Measurements from ENCODE around the gene FHIT.

The FHIT gene

DNA sequence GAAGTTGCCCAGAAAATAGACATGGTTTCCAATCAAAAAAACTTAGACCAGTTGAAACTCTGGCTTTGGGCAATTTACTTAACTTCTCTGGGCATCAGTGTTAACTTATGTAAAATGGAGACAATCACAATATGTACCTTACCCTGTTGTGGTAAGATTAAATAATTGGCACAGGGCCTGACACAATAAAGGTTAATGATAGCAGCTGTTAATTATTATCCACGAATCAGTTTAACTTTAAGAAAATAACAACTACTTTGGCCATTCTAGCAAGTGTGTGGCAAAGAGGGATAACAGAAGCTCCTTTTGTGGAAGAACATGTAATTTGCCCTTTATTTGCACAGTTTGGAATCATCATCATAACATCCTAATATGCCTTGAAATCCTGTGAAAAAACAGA lies 787.6 kb downstream of the FHIT start:
- no peak for DNase-seq (ENCODE audit: low spot score)

- DNase-seq (ENCODE audit: low spot score) = no peak
Observed at GRCh38 chr3:60461267-60461666, 790.0 kb downstream of the FHIT start.

DNA sequence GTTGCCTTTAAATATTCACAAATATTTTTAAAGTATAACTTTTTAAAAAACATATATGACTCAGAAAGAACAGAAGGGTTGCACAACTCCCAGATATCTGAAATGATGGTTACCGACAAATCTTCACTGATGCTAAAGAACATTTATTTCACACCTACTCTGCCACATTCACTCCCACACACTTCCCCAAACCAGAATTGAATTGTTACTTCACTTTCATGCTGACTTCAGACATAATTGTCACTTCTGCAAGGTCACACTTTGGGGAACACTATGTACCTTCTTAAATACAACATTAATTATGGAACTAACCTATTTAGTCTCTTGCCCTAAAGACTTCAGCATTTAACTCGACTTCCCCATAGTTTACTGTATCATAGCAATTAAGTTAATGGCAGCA lies 795.1 kb downstream of the FHIT start:
- no peak for DNase-seq (ENCODE audit: low spot score)

DNA sequence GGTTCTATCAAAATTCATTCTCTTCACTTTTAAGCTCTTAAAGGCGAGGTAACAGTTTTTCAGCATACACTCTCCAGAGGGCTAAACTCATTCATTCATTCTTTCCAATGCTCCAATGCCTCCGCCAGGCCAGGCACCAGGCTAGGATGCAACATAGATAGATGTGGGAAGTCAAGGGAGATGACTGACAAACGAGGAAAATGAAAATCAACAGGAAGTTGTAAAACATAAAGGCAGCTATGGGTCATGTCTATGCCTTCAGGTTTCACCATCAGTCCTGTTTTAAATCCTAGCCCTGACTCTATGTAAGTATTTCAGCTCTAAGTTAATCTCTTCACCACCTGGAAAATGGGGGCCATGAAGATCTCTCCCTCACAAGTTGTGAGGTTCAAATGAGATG lies 797.9 kb downstream of the FHIT start:
- no peak for DNase-seq (ENCODE audit: low spot score)

DNA sequence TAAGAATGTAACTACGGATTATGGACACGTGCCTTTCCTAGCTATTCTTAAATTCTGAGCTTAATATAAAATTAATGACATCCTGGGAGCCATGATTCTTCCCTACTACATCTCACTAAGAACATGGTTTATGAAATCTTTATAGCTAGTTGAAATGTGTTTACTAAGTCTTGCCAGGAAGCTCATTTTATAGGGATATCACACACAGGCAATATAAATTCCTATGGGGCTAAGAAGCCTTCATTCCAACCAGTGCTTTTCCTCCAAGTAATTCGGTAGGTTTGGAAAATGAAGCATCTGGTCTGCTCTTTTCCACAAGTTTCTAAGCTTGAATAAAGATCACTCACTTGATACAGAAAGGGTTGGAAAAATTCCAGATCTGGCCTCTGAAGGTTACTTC lies 802.6 kb downstream of the FHIT start:
- DNase-seq (ENCODE audit: low spot score) = no peak

DNA sequence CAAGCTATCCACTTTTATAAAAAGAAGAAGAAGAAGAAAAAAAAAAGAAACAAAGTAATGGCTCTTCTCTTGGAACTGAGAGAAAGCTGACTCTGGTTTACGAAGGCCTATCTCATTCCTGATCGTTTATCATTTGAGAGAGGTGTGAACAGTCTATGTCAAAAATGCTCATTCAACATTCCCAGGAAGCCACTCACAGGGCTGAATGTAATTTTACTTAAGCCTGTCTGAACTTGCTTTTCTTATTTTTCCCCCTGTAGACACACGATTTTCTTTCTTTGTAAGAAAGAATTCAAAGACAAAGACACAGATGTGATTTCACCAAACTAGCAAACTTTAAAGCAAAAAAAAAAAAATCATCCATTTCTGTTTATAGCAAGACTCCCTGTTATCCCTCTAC lies 805.8 kb downstream of the FHIT start:
- no peak for DNase-seq (ENCODE audit: low spot score)

GRCh38 chr3:60444898-60445437 lies 806.3 kb downstream of the FHIT start:
- DNase-seq (ENCODE audit: low spot score) = no peak

DNA sequence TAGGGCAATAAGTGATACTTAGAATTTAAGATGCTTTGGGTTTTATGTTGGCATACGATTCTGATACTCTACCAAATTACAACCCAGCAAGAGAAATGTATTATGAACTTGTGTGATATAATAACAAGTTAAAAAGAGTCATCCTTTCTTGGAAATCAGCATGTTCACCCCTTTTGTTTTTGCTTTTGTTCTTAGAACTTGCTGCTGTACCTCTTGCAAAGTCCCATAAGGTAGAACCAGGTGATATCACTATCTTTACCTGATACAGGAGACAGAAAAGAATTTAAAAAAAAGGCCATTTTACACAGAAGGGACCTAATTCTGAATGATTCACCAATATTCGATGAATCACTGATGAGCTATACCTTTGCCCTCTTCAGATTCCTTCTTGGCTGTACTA lies 810.4 kb downstream of the FHIT start:
- DNase-seq (ENCODE audit: low spot score) = no peak

- no peak for DNase-seq (ENCODE audit: low spot score)
Observed at GRCh38 chr3:60435941-60436650, 815.2 kb downstream of the FHIT start.

DNA sequence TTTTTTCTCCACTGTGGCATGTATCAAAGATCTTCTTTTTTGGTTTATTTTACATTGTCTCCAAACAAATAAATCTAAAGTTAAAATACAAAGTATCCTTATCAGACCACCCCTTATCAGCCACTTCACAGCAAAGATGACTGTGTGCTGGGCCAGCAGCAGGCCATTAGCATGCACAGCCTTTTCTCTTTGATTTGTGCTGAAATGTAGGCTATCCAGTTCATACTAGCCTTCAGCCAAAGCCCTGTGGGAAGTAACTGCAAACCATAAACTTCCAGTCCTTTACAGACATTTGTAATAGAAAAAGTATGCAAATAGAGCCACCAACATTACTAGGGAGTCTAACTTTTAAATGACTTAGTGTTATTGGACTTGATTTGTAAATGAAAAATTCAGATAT lies 816.3 kb downstream of the FHIT start:
- DNase-seq (ENCODE audit: low spot score) = no peak

DNA sequence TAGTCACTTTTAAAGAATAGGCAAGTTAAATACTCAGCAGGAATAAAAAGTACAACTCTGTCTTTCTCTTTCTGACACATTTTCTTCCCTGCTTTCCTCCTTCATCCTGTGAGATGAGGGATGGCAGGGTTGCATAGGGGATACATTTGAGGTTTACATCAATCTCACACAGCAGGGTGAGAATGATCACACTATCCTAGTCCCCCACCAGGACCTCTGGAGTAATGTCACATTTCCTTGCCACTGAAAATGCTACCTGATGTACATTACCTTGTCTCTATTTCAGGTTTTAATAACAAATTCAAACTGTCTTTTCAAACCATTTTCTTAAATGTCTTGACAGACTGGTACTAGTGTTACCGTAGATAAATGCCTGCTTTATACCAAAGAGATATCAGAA lies 816.9 kb downstream of the FHIT start:
- DNase-seq (ENCODE audit: low spot score) = no peak

DNA sequence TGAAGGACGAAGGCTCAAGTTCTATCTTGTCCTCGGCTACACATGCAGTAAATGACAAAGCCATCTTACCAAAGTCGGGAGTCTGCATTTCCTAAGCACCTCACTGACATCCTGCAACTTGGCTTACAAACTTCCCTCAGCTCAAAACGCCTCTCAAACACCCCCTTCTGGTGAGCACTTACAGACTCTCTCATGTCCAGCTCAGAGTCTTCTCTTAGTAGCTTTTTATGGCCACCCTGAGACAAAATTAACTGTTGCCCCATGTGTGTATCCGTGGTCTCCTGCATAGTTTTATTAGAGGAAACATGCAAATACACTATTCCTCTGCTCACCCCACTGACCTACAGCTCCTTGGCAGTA lies 819.7 kb downstream of the FHIT start:
- no peak for DNase-seq (ENCODE audit: low spot score)

DNA sequence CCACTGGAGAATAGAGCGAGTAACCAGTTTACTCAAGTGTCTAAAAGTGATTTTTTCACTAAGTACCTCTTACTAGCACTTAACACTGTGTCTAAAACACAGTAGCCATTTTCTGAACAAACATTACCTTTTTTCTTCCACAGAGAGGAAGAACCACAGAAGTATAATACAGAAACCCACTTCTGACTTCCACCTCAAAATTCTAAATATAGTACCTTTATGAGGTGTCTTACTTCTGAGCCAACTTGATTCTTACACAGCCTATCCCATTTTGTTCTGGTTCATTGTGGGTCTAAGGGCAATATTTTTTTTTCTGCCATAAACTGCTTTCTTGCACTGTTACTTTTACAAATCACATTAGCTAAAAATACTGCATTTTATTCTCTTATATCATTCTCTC lies 821.0 kb downstream of the FHIT start:
- no peak for DNase-seq (ENCODE audit: low spot score)

GRCh38 chr3:60427109-60427508 lies 824.1 kb downstream of the FHIT start:
- DNase-seq (ENCODE audit: low spot score) = no peak

DNA sequence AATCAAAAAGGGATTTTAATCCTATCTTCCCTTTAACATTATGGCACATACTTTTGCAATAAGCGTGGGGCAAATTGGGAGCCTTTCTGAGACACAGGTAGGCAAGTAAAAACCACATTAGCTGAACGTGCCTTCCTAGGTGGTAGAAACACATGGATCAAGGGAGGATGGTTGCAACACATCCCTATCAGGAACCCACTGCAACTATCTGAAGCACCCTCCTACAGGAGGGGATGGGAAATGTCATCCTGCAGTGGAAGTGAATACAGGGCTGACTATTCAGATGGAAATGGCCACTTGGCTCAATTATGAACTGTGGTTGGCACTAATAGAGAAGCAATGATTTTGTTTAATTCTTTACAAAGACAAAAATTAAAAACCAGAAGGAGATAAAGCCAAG lies 826.3 kb downstream of the FHIT start:
- no peak for DNase-seq (ENCODE audit: low spot score)

DNA sequence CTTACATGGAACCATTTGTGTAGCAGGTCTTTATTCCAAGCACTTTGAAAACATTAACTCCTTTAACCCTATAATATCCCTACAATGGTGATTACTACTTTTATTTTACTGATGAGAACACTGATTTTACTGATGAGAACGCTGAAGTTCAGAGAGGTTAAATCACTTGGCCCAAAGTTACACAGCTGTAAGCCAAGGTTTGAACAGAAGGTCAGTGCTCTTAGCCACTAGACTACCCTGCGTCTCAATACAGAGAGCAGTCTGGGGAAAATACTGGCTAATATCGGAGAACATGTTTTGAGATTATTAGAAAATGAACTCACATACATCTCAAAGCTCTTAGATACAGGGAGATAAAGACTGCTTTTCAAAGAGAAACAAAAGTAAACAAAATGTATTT lies 827.2 kb downstream of the FHIT start:
- no peak for DNase-seq (ENCODE audit: low spot score)

DNA sequence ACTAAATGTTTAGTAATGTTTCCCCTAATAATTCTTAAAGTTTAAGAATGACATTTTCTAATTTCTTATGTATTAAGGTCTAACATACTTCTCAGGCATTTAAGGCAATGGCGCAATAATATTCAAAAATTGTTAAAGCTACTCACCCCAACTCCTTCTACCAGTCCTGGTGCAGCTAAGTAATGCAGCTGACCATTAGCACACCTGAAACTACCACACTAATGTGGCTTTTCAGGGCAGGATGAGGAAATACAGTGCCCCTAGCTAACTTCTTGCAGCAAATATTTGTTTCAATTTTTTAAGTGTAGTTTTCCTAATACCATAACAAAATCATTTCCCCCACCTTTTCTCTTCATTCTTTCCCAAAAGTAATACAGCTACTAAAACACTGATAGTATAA lies 827.7 kb downstream of the FHIT start:
- DNase-seq (ENCODE audit: low spot score) = no peak

GRCh38 chr3:60421749-60422446 lies 829.4 kb downstream of the FHIT start:
- DNase-seq (ENCODE audit: low spot score) = no peak

DNA sequence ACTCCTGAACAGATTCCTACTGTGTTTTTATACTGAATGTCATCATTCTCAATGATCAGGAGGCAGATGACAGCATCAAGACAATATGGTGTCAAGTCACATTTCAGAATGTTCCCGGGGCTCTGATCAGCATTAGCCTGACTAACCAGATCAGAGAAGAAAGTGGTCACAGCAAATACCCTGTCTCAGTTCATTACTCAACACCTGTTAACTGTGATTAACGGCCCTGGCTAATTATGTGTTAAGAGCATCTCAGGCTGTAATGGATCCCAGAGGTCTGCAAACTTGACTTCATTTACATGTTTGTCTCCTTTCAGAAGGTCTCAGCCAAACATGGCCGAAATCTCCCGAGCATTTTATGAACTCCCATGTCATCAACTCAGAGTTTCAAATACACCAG lies 833.7 kb downstream of the FHIT start:
- no peak for DNase-seq (ENCODE audit: low spot score)

DNA sequence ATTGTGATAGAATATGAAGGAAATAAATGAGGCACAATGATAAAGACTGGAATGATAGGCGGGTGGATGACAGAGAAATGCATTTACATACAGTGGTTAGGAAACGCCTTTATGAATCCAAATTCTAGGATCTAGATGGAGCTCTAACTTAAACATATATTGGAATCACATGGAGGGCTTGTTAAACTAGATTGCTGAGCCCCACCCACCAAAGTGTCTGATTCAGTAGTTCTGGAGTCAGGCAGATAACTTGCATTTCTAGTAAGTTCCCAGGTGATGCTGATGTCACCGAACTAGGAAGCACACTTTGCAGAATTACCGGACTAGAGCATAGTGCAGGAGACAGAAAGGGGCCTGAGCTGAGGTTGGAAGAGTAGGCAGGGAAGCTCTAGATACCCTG lies 837.2 kb downstream of the FHIT start:
- no peak for DNase-seq (ENCODE audit: low spot score)

DNA sequence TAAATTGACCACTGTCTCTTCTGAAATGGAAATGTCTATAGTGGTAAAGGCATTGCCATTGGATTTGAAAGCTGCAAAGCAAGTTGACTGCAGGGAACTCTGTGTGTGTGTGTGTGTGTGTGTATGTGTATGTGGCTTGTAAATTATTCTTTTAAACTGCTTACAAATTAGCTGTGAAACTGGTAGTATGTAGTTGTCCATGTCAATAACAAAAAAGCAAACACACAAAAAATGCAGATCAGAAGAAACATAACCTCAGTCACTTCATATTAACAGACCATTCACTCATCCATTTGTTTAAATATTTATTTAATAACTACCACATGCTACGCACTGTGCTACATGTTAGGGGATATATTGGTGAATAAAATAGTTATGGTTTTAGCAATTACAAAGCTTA lies 837.7 kb downstream of the FHIT start:
- DNase-seq (ENCODE audit: low spot score) = no peak

DNA sequence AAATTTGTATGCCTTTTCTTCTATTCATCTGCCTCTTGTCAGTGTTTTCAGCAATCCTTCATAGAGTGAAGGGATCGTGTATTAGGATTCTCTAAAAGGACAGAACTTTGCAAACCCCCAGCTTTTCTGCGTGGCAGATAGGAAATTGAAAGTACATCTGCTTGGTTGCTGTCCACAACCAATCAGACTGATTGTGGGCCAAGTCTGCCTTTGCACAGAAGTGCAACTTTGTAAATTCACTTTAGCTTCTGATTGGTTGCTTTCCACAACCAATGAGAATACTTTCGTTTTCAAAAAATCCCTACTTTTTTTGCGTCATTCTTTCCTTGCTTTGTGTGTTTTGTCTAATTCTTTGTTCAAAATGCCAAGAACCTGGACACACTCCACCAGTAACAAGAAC lies 847.4 kb downstream of the FHIT start:
- DNase-seq (ENCODE audit: low spot score) = no peak

- DNase-seq (ENCODE audit: low spot score) = no peak
Observed at GRCh38 chr3:60402931-60403330, 848.3 kb downstream of the FHIT start.
